ENCODE measurements around the gene RSL1D1. TPM values are rescaled to one million over a fixed set of nuclear protein-coding genes. Genes with fewer than 3 reads are reported as not detected.

The RSL1D1 gene
- total and polyA plus RNA-seq, 9 of the 15 experiments (the other 6 are each of a cell fraction or from before 2014, with no cell fraction given), result 259 to 753 (median 373) TPM

GRCh38 chr16:11868412-11868980 lies 17.2 kb upstream of the RSL1D1 start (continued):
- TF ChIP-seq MCM7 (IDR thresholded peaks at IDR 0.05) (no peak), SPI1 (IDR thresholded peaks at IDR 0.05; ENCODE audit: borderline replicate concordance, low read depth, low read length) (no peak), HIVEP1 (CRISPR knock-in tag; IDR thresholded peaks at IDR 0.05) (no peak), ZNF655 (CRISPR knock-in tag; IDR thresholded peaks at IDR 0.05) (no peak), BRD9 (IDR thresholded peaks at IDR 0.05; ENCODE audit: low read depth, partially characterized antibody) (no peak), CSDE1 (IDR thresholded peaks at IDR 0.05) (no peak), RERE (CRISPR knock-in tag; IDR thresholded peaks at IDR 0.05; ENCODE audit: borderline replicate concordance) (no peak), ZNF124 (CRISPR knock-in tag; IDR thresholded peaks at IDR 0.05) (no peak), POLR2AphosphoS2 (IDR thresholded peaks at IDR 0.05; ENCODE audit: low read length) (peak; percentile 72; the same call in 1 of the 2 replicates), ZNF12 (CRISPR knock-in tag; IDR thresholded peaks at IDR 0.05) (no peak), SNIP1 (IDR thresholded peaks at IDR 0.05; ENCODE audit: low read depth) (no peak), MIER1 (IDR thresholded peaks at IDR 0.05; ENCODE audit: low read depth) (no peak), USF1 (CRISPR knock-in tag; IDR thresholded peaks at IDR 0.05) (no peak), ZNF3 (CRISPR knock-in tag; IDR thresholded peaks at IDR 0.05) (no peak), POLR2A (conservative IDR thresholded peaks at IDR 0.05) (0 out of 2 replicates have a peak, but pooled peaks have one; percentile 23)

Measured in K562 (cell line).